Esophagus squamous epithelium (tissue), 5 donors: Measurements from ENCODE around the gene ZNF800. TPM values are rescaled to one million over a fixed set of nuclear protein-coding genes. Genes with fewer than 3 reads are reported as not detected.

Source experiments
- DNase-seq: peaks from one replicate; lab custom pipeline; 2025; lab: John Stamatoyannopoulos, UW
- H3K27ac ChIP-seq, 4 donors: fragments of 200-600 bp; sonication (generic); one replicate each; pipeline ENCODE4 v1.5.1; 2016 to 2019; ENCODE audit warnings: mild to moderate bottlenecking in 1 of 4
- H3K27me3 ChIP-seq, 4 donors: fragments of 200-600 bp; sonication (generic); 1 replicate in 3 of 4; 2 replicates in 1 of 4; pipeline versions ENCODE4 v1.5.1 to v1.6.0; 2017 to 2021; ENCODE audit warnings: antibody characterized with exemption in 1 of 4
- H3K36me3 ChIP-seq, 3 donors: fragments of 200-600 bp; sonication (generic); one replicate each; pipeline ENCODE4 v1.5.1; 2016 to 2019
- H3K4me1 ChIP-seq, 3 donors: fragments of 200-600 bp; sonication (generic); one replicate each; pipeline ENCODE4 v1.5.1; 2017 to 2019
- H3K4me3 ChIP-seq, 4 donors: fragments of 200-600 bp; sonication (generic); 1 replicate in 3 of 4; 2 replicates in 1 of 4; pipeline ENCODE4 v1.5.1; 2016 to 2019; ENCODE audit warnings: mild to moderate bottlenecking in 2 of 4, moderate library complexity in 1 of 4
- H3K9me3 ChIP-seq, 3 donors: fragments of 200-600 bp; sonication (generic); one replicate each; pipeline ENCODE4 v1.5.1; 2016 to 2019
- POLR2A ChIP-seq, 4 donors: fragments of 450-650 bp; IDR thresholded peaks; one replicate each; pipeline ENCODE4 v1.6.1; 2017; ENCODE audit warnings: antibody characterized with exemption in 4 of 4, mild to moderate bottlenecking in 4 of 4, moderate library complexity in 3 of 4
- WGBS, 2 donors: methylation state at CpG; one replicate each; pipeline ENCODE4 v1.1.5; 2018; 5-methylcytosine and 5-hydroxymethylcytosine counted together
- intact Hi-C: fragments of 100-400 bp; cut with DNase I; formaldehyde crosslinking; loops from one replicate; pipeline ENCODE4 v1.15.0; 2022
- total RNA-seq, 4 donors: library from RNA; depleted of rRNA; stranded (reverse); fragments of >200 nt; gene quantifications; one replicate each; pipeline ENCODE4 v1.1.0, GENCODE V29; 2016
- TF ChIP-seq, protein P1 (sequence below), 6 experiments: fragments of 450-650 bp in 4 of 6; fragments of 200-600 bp in 2 of 6; sonication (generic) in 2 of 6; IDR thresholded peaks; one replicate each; pipeline ENCODE4 v1.5.1; 2016 to 2019; ENCODE audit warnings: antibody characterized with exemption in 6 of 6, mild to moderate bottlenecking in 4 of 6, moderate library complexity in 4 of 6
- donor health status: DM: yes; HTN: yes; CAD: no.

Gene ZNF800
- total RNA-seq, 4 donors from 2014 or later = 21.1 to 27.8 (median 24.2) TPM

GRCh38 chr7:127362364-127363027, 30.0 kb downstream of the ZNF800 start:
- Histone ChIP-seq H3K9me3 (no peaks in the 10 kb centered on the region), H3K36me3 (peaks cover 0 to 67% (median 0%) of the 10 kb centered on the region in 3 donors), H3K27me3 (no peaks in the 10 kb centered on the region), H3K4me3 (no peak overlapping the region), H3K4me1 (no peaks in the 10 kb centered on the region), H3K27ac (no peak overlapping the region)
- intact Hi-C loops = no loop called here
- WGBS, 2 donors = 87 to 89% methylated on average over 4 of the region's 4 CpGs
- TF ChIP-seq, protein P1, sequence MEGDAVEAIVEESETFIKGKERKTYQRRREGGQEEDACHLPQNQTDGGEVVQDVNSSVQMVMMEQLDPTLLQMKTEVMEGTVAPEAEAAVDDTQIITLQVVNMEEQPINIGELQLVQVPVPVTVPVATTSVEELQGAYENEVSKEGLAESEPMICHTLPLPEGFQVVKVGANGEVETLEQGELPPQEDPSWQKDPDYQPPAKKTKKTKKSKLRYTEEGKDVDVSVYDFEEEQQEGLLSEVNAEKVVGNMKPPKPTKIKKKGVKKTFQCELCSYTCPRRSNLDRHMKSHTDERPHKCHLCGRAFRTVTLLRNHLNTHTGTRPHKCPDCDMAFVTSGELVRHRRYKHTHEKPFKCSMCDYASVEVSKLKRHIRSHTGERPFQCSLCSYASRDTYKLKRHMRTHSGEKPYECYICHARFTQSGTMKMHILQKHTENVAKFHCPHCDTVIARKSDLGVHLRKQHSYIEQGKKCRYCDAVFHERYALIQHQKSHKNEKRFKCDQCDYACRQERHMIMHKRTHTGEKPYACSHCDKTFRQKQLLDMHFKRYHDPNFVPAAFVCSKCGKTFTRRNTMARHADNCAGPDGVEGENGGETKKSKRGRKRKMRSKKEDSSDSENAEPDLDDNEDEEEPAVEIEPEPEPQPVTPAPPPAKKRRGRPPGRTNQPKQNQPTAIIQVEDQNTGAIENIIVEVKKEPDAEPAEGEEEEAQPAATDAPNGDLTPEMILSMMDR (IDR thresholded peaks at IDR 0.05) = no peak
- no peak for TF ChIP-seq POLR2A (IDR thresholded peaks at IDR 0.05)
- no peak for DNase-seq

GRCh38 chr7:127361736-127362135, 30.8 kb downstream of the ZNF800 start:
- H3K27ac ChIP-seq = no peak overlapping the region
- peaks cover 0 to 64% (median 0%) of the 10 kb centered on the region in 3 donors for H3K36me3 ChIP-seq
- 89 to 94% methylated on average over 1 of the region's 1 CpG for WGBS, 2 donors
- H3K27me3 ChIP-seq = no peaks in the 10 kb centered on the region
- H3K9me3 ChIP-seq = no peaks in the 10 kb centered on the region
- intact Hi-C loops = no loop called here
- no peak for DNase-seq
- H3K4me3 ChIP-seq = no peak overlapping the region
- H3K4me1 ChIP-seq = no peaks in the 10 kb centered on the region
- TF ChIP-seq, protein P1 (IDR thresholded peaks at IDR 0.05) = no peak
- TF ChIP-seq POLR2A (IDR thresholded peaks at IDR 0.05) = no peak

DNA sequence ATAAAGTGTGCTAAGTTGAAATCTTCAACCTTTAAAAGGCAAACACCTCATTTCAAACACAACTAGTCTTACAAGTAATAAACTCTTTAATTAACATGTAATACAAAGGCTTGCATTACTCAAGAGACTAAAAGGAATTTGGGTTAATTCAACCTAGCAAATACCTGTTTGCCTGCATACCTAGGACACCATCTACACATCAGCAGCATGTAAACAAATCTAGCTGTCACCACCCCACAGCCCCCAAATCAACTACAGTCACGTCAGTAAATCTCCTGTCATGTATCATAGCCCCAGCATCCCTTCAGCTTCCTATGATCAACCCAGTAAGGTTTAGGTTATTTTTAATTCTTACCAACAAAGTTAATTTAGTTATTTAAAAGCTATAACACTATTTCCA, 33.5 kb downstream of the ZNF800 start:
- H3K27ac ChIP-seq = no peak overlapping the region
- H3K36me3 ChIP-seq = peaks cover 0 to 59% (median 0%) of the 10 kb centered on the region in 3 donors
- DNase-seq = no peak
- no peaks in the 10 kb centered on the region for H3K27me3 ChIP-seq
- intact Hi-C loops = no loop called here
- 88 to 91% methylated on average over 1 of the region's 1 CpG for WGBS, 2 donors
- no peaks in the 10 kb centered on the region for H3K9me3 ChIP-seq
- no peak overlapping the region for H3K4me3 ChIP-seq
- TF ChIP-seq POLR2A (IDR thresholded peaks at IDR 0.05) = no peak
- TF ChIP-seq, protein P1 (IDR thresholded peaks at IDR 0.05) = no peak
- no peaks in the 10 kb centered on the region for H3K4me1 ChIP-seq

- H3K27me3 ChIP-seq = no peaks in the 10 kb centered on the region
- no peak overlapping the region for H3K27ac ChIP-seq
- H3K4me1 ChIP-seq = no peaks in the 10 kb centered on the region
- no peak for DNase-seq
- no peak for TF ChIP-seq POLR2A (IDR thresholded peaks at IDR 0.05)
- TF ChIP-seq, protein P1 (IDR thresholded peaks at IDR 0.05) = no peak
- H3K9me3 ChIP-seq = no peaks in the 10 kb centered on the region
- intact Hi-C loops = no loop called here
- H3K4me3 ChIP-seq = no peak overlapping the region
- peaks cover 0 to 14% (median 0%) of the 10 kb centered on the region in 3 donors for H3K36me3 ChIP-seq
Observed at GRCh38 chr7:127353897-127354296, 38.6 kb downstream of the ZNF800 start.

GRCh38 chr7:127350586-127350985, 41.9 kb downstream of the ZNF800 start:
- Histone ChIP-seq H3K9me3 (no peaks in the 10 kb centered on the region), H3K4me1 (peaks cover 0 to 11% (median 0%) of the 10 kb centered on the region in 3 donors), H3K27ac (no peak overlapping the region), H3K4me3 (no peak overlapping the region), H3K27me3 (no peaks in the 10 kb centered on the region), H3K36me3 (peaks cover 0 to 9% (median 0%) of the 10 kb centered on the region in 3 donors)
- WGBS, 2 donors = 54 to 60% methylated on average over 3 of the region's 3 CpGs
- DNase-seq = no peak
- TF ChIP-seq, protein P1 (IDR thresholded peaks at IDR 0.05) = no peak
- no peak for TF ChIP-seq POLR2A (IDR thresholded peaks at IDR 0.05)
- intact Hi-C loops = no loop called here
